ENCODE measurements around the gene TSPAN4. TPM values are rescaled to one million over a fixed set of nuclear protein-coding genes. Genes with fewer than 3 reads are reported as not detected.

The TSPAN4 gene
- total RNA-seq, 1 experiment from 2014 or later: 50.3 TPM

DNA sequence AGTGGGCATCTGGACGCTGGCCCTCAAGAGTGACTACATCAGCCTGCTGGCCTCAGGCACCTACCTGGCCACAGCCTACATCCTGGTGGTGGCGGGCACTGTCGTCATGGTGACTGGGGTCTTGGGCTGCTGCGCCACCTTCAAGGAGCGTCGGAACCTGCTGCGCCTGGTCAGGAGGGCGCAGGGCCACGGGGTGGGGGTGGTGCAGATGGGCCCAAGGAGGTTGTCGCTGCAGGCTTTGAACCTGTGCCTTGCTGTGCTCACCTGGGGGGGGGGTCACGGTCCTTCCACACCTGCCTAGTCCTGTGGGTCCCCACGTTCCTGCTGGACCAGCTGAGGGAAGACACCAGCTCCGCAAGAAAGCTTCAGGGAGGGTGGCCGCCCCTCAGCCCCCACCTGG is 6.4 kb upstream of the TSPAN4 start:
- Histone ChIP-seq H3K79me2 (ENCODE audit: insufficient read depth, low read length) (peaks cover 80% of the 10 kb centered on the region), H3K27me3 (ENCODE audit: insufficient read depth, low read length) (no peaks in the 10 kb centered on the region), H3K4me3 (replicated peaks in 1 of 2; ENCODE audit: low read depth in 1 of 2, low read length in 2 of 2) (no peak overlapping the region), H3K36me3 (ENCODE audit: control insufficient read depth in 1 of 2, insufficient read depth in 2 of 2, low read length in 2 of 2) (peaks cover 3 to 44% of the 10 kb centered on the region in 2 experiments; a peak in 3 of 4 replicates), H3K9me3 (ENCODE audit: control insufficient read depth in 1 of 2, insufficient read depth in 1 of 2, low read depth in 1 of 2, low read length in 2 of 2) (no peaks in the 10 kb centered on the region), H3K27ac (ENCODE audit: low read depth, low read length) (peak overlapping the region; percentile 97), H3K4me2 (ENCODE audit: low read length) (no peak overlapping the region), H2AFZ (ENCODE audit: low read depth, low read length, poor library complexity, severe bottlenecking) (no peak overlapping the region), H3K4me1 (ENCODE audit: control insufficient read depth in 1 of 2, insufficient read depth in 2 of 2, low read length in 2 of 2) (peaks cover 43 to 84% of the 10 kb centered on the region in 2 experiments), H3K9me2 (ENCODE audit: insufficient read depth) (no peaks in the 10 kb centered on the region), H3K9ac (ENCODE audit: low read length) (no peak overlapping the region), H4K20me1 (ENCODE audit: insufficient read depth) (peaks cover 23% of the 10 kb centered on the region; the same call in 1 of the 2 replicates)
- TF ChIP-seq EGR1 (IDR thresholded peaks at IDR 0.05; ENCODE audit: low read depth) (no peak), ATF3 (IDR thresholded peaks at IDR 0.05) (no peak), ZFX (IDR thresholded peaks at IDR 0.05) (no peak), POLR2A (IDR thresholded peaks at IDR 0.05; ENCODE audit: borderline replicate concordance, extremely low read depth, insufficient read depth, insufficient read length) (no peak), FOSL1 (IDR thresholded peaks at IDR 0.05; ENCODE audit: low read depth) (no peak), CBX3 (IDR thresholded peaks at IDR 0.05; ENCODE audit: low read depth) (no peak), ELF1 (IDR thresholded peaks at IDR 0.05; ENCODE audit: borderline replicate concordance, low read depth) (no peak), POLR2AphosphoS5 (IDR thresholded peaks at IDR 0.05; ENCODE audit: low read depth, low read length) (no peak), CTCF (IDR thresholded peaks at IDR 0.05 in 2 of 3, conservative IDR thresholded peaks at IDR 0.05 in 1 of 3; ENCODE audit: borderline replicate concordance in 1 of 3, insufficient read depth in 1 of 3, low read depth in 2 of 3, low read length in 2 of 3) (no peak), ZNF274 (IDR thresholded peaks at IDR 0.05; ENCODE audit: low read depth, low read length) (no peak), RAD21 (IDR thresholded peaks at IDR 0.05; ENCODE audit: low read depth) (no peak), SIN3A (IDR thresholded peaks at IDR 0.05; ENCODE audit: low read depth) (no peak)
- TF ChIP-seq, protein P1, sequence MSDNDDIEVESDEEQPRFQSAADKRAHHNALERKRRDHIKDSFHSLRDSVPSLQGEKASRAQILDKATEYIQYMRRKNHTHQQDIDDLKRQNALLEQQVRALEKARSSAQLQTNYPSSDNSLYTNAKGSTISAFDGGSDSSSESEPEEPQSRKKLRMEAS (IDR thresholded peaks at IDR 0.05): no peak
- TF ChIP-seq, protein P2, sequence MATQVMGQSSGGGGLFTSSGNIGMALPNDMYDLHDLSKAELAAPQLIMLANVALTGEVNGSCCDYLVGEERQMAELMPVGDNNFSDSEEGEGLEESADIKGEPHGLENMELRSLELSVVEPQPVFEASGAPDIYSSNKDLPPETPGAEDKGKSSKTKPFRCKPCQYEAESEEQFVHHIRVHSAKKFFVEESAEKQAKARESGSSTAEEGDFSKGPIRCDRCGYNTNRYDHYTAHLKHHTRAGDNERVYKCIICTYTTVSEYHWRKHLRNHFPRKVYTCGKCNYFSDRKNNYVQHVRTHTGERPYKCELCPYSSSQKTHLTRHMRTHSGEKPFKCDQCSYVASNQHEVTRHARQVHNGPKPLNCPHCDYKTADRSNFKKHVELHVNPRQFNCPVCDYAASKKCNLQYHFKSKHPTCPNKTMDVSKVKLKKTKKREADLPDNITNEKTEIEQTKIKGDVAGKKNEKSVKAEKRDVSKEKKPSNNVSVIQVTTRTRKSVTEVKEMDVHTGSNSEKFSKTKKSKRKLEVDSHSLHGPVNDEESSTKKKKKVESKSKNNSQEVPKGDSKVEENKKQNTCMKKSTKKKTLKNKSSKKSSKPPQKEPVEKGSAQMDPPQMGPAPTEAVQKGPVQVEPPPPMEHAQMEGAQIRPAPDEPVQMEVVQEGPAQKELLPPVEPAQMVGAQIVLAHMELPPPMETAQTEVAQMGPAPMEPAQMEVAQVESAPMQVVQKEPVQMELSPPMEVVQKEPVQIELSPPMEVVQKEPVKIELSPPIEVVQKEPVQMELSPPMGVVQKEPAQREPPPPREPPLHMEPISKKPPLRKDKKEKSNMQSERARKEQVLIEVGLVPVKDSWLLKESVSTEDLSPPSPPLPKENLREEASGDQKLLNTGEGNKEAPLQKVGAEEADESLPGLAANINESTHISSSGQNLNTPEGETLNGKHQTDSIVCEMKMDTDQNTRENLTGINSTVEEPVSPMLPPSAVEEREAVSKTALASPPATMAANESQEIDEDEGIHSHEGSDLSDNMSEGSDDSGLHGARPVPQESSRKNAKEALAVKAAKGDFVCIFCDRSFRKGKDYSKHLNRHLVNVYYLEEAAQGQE (IDR thresholded peaks at IDR 0.05; ENCODE audit: low read depth): no peak
- ChIA-PET RAD21 (ENCODE audit: low non-redundant PET in 1 of 2, low total read pairs in 2 of 2, uncharacterized antibody in 2 of 2, unreplicated experiment in 2 of 2) (no interaction called here), CTCF (no interaction called here), POLR2A (no interaction called here)
- intact Hi-C loops (cut with micrococcal nuclease): no loop called here
- ATAC-seq (no peak), DNase-seq (ENCODE audit: low read depth, low spot score) (no peak)
- no TSS peak for BruUV-seq (replicated peaks)

All from HCT116 (cell line).